HL-60 (cell line): ENCODE results near the gene COPS6.
A peak's percentile ranks its signal among the peaks of the same experiment; 100 is the strongest.

ENCODE experiments used
- DNase-seq, 2 experiments: peaks; one replicate each; pipeline ENCODE4 v3.0.0-alpha.2; 2010 to 2020; ENCODE audit warnings: low read depth in 1 of 2, low spot score in 1 of 2
- H3K27ac ChIP-seq: fragments of 250-450 bp; sonication (Bioruptor Pico); replicated peaks from 2 replicates; pipeline ENCODE4 v1.5.1; 2020; ENCODE audit warnings: mild to moderate bottlenecking, moderate library complexity
- H3K27me3 ChIP-seq: fragments of 250-450 bp; sonication (Bioruptor Pico); 2 replicates; pipeline ENCODE4 v1.5.1; 2021; ENCODE audit warnings: mild to moderate bottlenecking, moderate library complexity; ENCODE audit not compliant: insufficient read depth, poor library complexity, severe bottlenecking
- H3K4me3 ChIP-seq: replicated peaks from 2 replicates; pipeline ENCODE4 v1.5.1; 2011; ENCODE audit warnings: mild to moderate bottlenecking, control low read depth, low read length; ENCODE audit not compliant: insufficient read depth
- CTCF ChIP-seq: IDR thresholded peaks from one replicate; pipeline ENCODE4 v1.5.1; 2011; ENCODE audit warnings: low read length, control low read depth, inconsistent platforms; ENCODE audit not compliant: insufficient read depth
- GABPA ChIP-seq: IDR thresholded peaks from 2 replicates; pipeline ENCODE4 v1.6.1; 2012; ENCODE audit warnings: low read depth
- POLR2AphosphoS5 ChIP-seq: IDR thresholded peaks from 2 replicates; pipeline ENCODE4 v1.6.1; 2012; ENCODE audit warnings: low read depth
- SPI1 ChIP-seq: IDR thresholded peaks from 2 replicates; pipeline ENCODE4 v1.6.1; 2012; ENCODE audit warnings: low read depth, mild to moderate bottlenecking, borderline replicate concordance
- TF ChIP-seq, protein P1 (sequence below): IDR thresholded peaks from 2 replicates; pipeline ENCODE4 v1.6.1; 2012; ENCODE audit warnings: low read depth; ENCODE audit not compliant: insufficient replicate concordance

The COPS6 gene

DNA sequence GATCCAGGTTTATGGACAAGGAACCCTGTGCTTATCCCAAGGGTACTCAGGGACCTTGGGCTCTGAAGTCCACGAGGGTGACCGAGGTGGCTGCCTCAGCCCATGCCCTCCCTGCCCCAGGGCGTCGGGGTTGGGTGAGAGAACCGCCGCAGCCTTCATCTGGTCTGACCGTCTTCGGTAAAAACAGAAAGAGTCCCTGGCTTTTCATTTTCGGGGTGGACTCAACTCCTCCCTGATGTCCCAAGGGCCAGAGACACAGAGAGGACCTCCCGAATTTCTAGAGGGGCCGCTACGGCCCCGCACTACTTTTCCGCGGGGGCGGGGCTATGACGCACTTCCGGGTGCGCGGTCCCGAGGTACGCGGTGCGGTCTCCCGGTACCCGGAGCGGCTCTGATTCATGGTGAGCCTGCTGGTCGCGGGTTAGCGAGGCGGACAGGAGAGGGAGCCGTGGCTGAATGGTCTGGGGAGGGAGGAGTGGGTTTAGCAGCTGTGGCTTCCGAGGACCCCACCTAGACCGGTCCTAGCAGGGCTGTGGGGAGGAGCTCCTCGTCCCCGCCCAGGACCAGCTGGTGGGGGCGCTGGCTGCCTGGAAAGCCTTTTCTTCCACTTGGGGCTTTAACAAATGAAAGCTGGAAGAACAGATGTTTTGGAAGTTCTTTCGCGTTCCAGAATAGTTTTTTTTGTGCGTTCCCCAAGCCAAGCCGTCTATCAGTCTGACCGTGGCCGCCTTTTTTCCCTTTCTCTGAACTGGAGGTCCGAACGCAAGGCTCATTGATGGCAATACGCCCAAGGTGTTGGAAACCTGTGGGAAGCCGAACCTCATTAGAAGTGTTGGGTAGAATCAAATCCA lies 39.1 kb upstream of the COPS6 start, which contains the start of gene ZSCAN21:
Gene ZSCAN21 (plus strand): TSS at position 334 of the 851 bp plus-strand sequence. CDS start 7,233 bp downstream, outside the sequence.
- H3K4me3 ChIP-seq: peak within 1 kb of the TSS; percentile 96
- DNase-seq: peak; percentile 77 to 78
- no peaks in the 10 kb centered on the region for H3K27me3 ChIP-seq
- TF ChIP-seq GABPA (peak; percentile 86), SPI1 (no peak; the same call in 1 of the 2 replicates), POLR2AphosphoS5 (peak; percentile 62; the same call in 1 of the 2 replicates), CTCF (no peak)
- TF ChIP-seq, protein P1, sequence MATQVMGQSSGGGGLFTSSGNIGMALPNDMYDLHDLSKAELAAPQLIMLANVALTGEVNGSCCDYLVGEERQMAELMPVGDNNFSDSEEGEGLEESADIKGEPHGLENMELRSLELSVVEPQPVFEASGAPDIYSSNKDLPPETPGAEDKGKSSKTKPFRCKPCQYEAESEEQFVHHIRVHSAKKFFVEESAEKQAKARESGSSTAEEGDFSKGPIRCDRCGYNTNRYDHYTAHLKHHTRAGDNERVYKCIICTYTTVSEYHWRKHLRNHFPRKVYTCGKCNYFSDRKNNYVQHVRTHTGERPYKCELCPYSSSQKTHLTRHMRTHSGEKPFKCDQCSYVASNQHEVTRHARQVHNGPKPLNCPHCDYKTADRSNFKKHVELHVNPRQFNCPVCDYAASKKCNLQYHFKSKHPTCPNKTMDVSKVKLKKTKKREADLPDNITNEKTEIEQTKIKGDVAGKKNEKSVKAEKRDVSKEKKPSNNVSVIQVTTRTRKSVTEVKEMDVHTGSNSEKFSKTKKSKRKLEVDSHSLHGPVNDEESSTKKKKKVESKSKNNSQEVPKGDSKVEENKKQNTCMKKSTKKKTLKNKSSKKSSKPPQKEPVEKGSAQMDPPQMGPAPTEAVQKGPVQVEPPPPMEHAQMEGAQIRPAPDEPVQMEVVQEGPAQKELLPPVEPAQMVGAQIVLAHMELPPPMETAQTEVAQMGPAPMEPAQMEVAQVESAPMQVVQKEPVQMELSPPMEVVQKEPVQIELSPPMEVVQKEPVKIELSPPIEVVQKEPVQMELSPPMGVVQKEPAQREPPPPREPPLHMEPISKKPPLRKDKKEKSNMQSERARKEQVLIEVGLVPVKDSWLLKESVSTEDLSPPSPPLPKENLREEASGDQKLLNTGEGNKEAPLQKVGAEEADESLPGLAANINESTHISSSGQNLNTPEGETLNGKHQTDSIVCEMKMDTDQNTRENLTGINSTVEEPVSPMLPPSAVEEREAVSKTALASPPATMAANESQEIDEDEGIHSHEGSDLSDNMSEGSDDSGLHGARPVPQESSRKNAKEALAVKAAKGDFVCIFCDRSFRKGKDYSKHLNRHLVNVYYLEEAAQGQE: peak; percentile 32
- peak within 1 kb of the TSS; percentile 72 for H3K27ac ChIP-seq

DNA sequence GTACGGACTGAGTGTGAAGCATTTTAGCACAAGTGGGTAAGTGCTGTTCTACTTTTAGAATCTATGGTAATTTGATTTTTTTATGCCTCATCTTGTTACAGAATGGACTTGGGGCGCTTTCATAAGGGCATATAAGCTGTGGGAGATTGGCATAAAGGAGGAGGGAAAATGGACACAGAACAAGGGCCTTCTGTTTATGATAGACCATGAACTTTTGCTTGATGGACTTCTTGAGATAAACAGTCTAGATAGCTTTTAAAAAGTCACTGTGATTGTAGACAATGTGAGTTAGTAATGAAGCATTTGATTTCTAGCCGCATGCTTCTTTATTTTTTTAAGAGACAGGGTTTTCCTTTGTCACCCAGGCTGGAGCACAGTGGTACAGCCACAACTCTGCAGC lies 37.2 kb upstream of the COPS6 start:
- TF ChIP-seq GABPA (no peak), SPI1 (no peak), CTCF (no peak), POLR2AphosphoS5 (no peak)
- TF ChIP-seq, protein P1: no peak
- DNase-seq: no peak
- Histone ChIP-seq H3K27me3 (no peaks in the 10 kb centered on the region), H3K4me3 (no peak overlapping the region), H3K27ac (no peak overlapping the region)

DNA sequence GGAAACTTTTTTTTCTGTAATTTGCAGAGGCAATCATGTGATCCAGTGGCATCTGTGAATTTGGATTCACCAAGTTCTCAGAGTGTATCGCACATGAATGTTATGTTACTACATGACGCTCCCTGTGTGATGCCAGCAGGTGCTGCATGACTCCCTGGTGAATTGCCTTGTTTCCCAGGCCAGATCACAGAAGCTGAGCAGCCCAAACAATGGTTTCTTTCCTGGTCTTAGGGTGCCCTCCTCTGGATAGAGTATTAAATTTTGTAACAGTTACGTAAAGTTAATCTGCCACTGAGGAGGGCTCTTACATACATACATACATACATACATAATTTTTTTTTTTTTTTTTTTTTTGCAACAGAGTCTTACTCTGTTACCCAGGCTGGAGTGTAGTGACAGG lies 35.6 kb upstream of the COPS6 start:
- Histone ChIP-seq H3K27ac (no peak overlapping the region), H3K27me3 (no peaks in the 10 kb centered on the region), H3K4me3 (no peak overlapping the region)
- DNase-seq: peak; percentile 62 to 69
- TF ChIP-seq CTCF (no peak), SPI1 (no peak), GABPA (no peak), POLR2AphosphoS5 (no peak)
- TF ChIP-seq, protein P1: no peak
